ENCODE measurements around the gene CDC34. TPM values are rescaled to one million over a fixed set of nuclear protein-coding genes. Genes with fewer than 3 reads are reported as not detected.

CDC34 gene
- total and polyA plus RNA-seq, 2 of the 8 experiments (the other 6 are each of a cell fraction or from before 2014, with no cell fraction given): 95.9 to 129 TPM

DNA sequence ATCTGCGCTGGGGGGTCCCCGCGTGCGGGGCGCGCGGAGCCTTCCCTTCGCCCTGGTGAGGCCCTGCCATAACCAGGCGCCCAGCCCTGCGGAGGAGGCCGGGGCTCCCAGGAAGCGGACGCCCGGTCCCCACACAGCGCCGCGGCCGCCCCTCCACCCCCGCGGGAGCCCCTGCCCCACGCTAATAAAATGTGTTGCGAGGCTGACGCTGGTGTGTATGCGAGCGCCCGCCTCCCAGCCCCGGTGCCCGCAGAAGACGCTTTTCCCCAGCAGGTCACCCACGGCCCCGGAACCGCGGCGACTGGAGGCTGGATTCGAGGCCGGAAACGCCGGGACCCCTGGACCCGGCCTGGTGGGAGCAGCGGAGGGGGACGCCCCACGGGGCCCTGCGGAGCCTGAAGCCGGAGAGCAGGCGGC is 12.1 kb upstream of the CDC34 start:
- Histone ChIP-seq H3K79me1 (ENCODE audit: low read depth, low read length) (no peaks in the 10 kb centered on the region), H4K5ac (ENCODE audit: insufficient read length, low read depth, low read length) (no peak overlapping the region), H3K36me3 (ENCODE audit: control insufficient read depth in 2 of 4, insufficient read depth in 4 of 4, low read length in 3 of 4) (peaks cover 0 to 7% (median 0%) of the 10 kb centered on the region in 4 experiments; a peak in 1 of 8 replicates), H2AFZ (ENCODE audit: low read length) (no peak overlapping the region), H3K9me3 (ENCODE audit: insufficient read depth in 2 of 2, low read depth in 1 of 2, low read length in 1 of 2) (peaks cover 10 to 21% of the 10 kb centered on the region in 2 experiments; a peak in 2 of 4 replicates), H4K20me1 (replicated peaks in 1 of 2; ENCODE audit: control insufficient read depth in 1 of 2, insufficient read depth in 2 of 2, low read length in 2 of 2) (no peaks in the 10 kb centered on the region), H3K4me1 (replicated peaks in 1 of 4; ENCODE audit: control insufficient read depth in 3 of 4, insufficient read depth in 4 of 4, low read length in 3 of 4) (no peaks in the 10 kb centered on the region), H3K14ac (ENCODE audit: insufficient read length) (no peak overlapping the region), H4K8ac (ENCODE audit: extremely low read depth, insufficient read depth, low read length) (no peak overlapping the region), H3K79me2 (ENCODE audit: control insufficient read depth in 1 of 2, insufficient read depth in 2 of 2, low read length in 2 of 2) (no peaks in the 10 kb centered on the region), H3K56ac (replicated peaks; ENCODE audit: insufficient read length, low read depth, low read length) (no peak overlapping the region), H3K4ac (replicated peaks; ENCODE audit: insufficient read length, low read depth, low read length) (no peak overlapping the region), H3K27ac (ENCODE audit: low read depth, low read length) (no peak overlapping the region), H4K91ac (replicated peaks; ENCODE audit: insufficient read length, low read length) (no peak overlapping the region), H2AK5ac (ENCODE audit: low read depth, low read length) (no peak overlapping the region), H2BK120ac (replicated peaks; ENCODE audit: low read depth, low read length) (no peak overlapping the region), H3K9ac (replicated peaks in 1 of 4; ENCODE audit: extremely low read depth in 1 of 4, low read depth in 3 of 4, low read length in 3 of 4) (no peak overlapping the region), H3K4me3 (ENCODE audit: extremely low read depth in 1 of 4, insufficient read depth in 2 of 4, low read depth in 3 of 4, low read length in 4 of 4) (no peak overlapping the region), H2BK5ac (ENCODE audit: low read depth, low read length) (no peak overlapping the region), H3K18ac (ENCODE audit: extremely low read depth, low read length) (no peak overlapping the region), H3K27me3 (replicated peaks in 1 of 4; ENCODE audit: control insufficient read depth in 3 of 4, extremely low read depth in 1 of 4, insufficient read depth in 3 of 4, low read length in 3 of 4) (0 out of 7 replicates have a peak, but pooled peaks cover 0 to 5% (median 0%) of the 10 kb centered on the region in 4 experiments), H2BK20ac (ENCODE audit: low read length) (no peak overlapping the region), H3K23me2 (ENCODE audit: low read depth, low read length) (no peaks in the 10 kb centered on the region), H3K23ac (ENCODE audit: insufficient read length) (no peak overlapping the region), H2BK15ac (ENCODE audit: low read length) (no peak overlapping the region), H2BK12ac (ENCODE audit: low read depth, low read length) (no peak overlapping the region), H3K4me2 (ENCODE audit: insufficient read depth in 1 of 2, low read depth in 2 of 2, low read length in 2 of 2) (0 out of 4 replicates have a peak overlapping the region, but pooled peaks of 1 of the 2 experiments have one; percentile 28)
- TF ChIP-seq, protein P1, sequence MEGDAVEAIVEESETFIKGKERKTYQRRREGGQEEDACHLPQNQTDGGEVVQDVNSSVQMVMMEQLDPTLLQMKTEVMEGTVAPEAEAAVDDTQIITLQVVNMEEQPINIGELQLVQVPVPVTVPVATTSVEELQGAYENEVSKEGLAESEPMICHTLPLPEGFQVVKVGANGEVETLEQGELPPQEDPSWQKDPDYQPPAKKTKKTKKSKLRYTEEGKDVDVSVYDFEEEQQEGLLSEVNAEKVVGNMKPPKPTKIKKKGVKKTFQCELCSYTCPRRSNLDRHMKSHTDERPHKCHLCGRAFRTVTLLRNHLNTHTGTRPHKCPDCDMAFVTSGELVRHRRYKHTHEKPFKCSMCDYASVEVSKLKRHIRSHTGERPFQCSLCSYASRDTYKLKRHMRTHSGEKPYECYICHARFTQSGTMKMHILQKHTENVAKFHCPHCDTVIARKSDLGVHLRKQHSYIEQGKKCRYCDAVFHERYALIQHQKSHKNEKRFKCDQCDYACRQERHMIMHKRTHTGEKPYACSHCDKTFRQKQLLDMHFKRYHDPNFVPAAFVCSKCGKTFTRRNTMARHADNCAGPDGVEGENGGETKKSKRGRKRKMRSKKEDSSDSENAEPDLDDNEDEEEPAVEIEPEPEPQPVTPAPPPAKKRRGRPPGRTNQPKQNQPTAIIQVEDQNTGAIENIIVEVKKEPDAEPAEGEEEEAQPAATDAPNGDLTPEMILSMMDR (IDR thresholded peaks at IDR 0.05; ENCODE audit: control extremely low read depth in 1 of 3, insufficient read depth in 1 of 3, low read depth in 1 of 3, low read length in 3 of 3): no peak
- TF ChIP-seq GTF2F1 (IDR thresholded peaks at IDR 0.05; ENCODE audit: borderline replicate concordance, low read depth, low read length): no peak
- no peak for TF ChIP-seq SIN3A (conservative IDR thresholded peaks at IDR 0.05 in 1 of 2, IDR thresholded peaks at IDR 0.05 in 1 of 2; ENCODE audit: low read depth in 1 of 2, low read length in 2 of 2)
- TF ChIP-seq CBX5 (IDR thresholded peaks at IDR 0.05; ENCODE audit: low read depth, low read length): no peak
- TF ChIP-seq RFX5 (IDR thresholded peaks at IDR 0.05; ENCODE audit: borderline replicate concordance, low read depth, low read length): no peak
- no peak for TF ChIP-seq SUZ12 (IDR thresholded peaks at IDR 0.05; ENCODE audit: low read length)
- DNase-seq (ENCODE audit: low read depth in 1 of 2, low spot score in 2 of 2) (no peak), FAIRE-seq (no peak)
- WGBS, 2 experiments (ENCODE audit: extremely low coverage in 1 of 2, insufficient coverage in 1 of 2, insufficient read length in 1 of 2, insufficient replicate concordance in 2 of 2, low coverage in 1 of 2, low lambda C conversion rate in 2 of 2, missing lambda C conversion rate in 1 of 2): 98% methylated on average over 17 of the region's 45 CpGs; no CpG with 5 or more reads in 1 of the 2 experiments
- POLR2A ChIA-PET (ENCODE audit: partially characterized antibody): interaction anchor here (0.8 to 5.7 kb wide), 3 partner anchors 8 to 39 kb away, joined by 3 to 36 read pairs (median 7); partner anchors contain the start of gene CDC34
- CTCF ChIA-PET (ENCODE audit: partially characterized antibody): interaction anchor here (0.9 to 1.6 kb wide), 5 partner anchors 9 to 56 kb away, joined by 3 to 8 read pairs (median 3); partner anchors contain the start of gene CDC34

Data from H1 (cell line).